OCI-LY1 (cell line): ENCODE results near the gene GPRC5C.

Source experiments
- EZH2 ChIP-seq: fragments of 200-600 bp; sonication (generic), shearing (Covaris generic); IDR thresholded peaks from 2 replicates; pipeline ENCODE4 v1.8.0; 2017; ENCODE audit warnings: borderline replicate concordance, mixed run types, mild to moderate bottlenecking, antibody characterized with exemption, low read length, moderate library complexity, mixed read lengths
- TF ChIP-seq, protein P1 (sequence below): fragments of 200-600 bp; sonication (generic), shearing (Covaris generic); IDR thresholded peaks from 2 replicates; pipeline ENCODE4 v1.5.1; 2017; ENCODE audit warnings: mild to moderate bottlenecking, antibody characterized with exemption, low read length, moderate library complexity, mixed read lengths

DNA sequence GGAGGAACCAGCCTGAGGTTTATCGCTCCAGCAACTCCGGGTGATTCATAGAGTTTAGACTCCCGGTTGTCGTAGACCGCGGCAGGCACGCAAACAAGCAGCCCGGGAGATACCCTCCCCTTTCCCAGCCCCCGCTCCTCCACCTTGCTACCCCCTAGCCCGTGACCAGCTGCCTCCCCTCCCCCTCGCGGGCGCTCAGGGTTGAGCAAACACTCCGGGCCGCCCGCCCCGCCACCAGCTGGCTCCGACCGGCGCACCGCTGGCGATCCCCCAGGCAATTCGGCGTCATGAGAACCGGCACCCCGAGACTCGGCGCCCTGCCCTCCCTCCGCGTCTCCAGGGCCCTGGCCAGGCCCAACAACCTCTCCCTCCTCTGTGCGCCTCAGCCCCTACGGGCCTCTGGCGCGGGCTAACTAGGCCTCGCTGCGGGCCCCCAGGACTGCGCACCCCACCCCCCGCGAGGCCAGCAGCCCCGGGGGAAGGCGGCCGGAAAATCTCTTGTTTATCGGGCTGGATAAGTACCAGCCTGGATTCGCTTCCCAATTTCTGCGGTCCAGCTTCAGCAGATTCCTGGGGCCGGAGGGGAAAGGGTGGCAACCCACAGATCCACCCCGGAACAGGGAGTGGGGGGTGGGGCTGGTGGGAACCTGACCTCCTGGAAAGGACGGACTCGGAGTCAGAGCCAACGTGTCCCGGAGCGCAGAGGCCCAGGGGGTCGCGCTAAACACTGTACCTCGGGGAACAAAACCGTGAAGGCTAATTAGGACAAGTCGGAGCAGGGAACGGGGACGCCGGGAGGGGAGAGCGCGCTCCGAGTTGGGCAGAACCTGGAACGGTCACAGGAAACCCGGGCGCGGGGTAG is 951 bp upstream of the GPRC5C start:
- TF ChIP-seq EZH2 = no peak
- TF ChIP-seq, protein P1, sequence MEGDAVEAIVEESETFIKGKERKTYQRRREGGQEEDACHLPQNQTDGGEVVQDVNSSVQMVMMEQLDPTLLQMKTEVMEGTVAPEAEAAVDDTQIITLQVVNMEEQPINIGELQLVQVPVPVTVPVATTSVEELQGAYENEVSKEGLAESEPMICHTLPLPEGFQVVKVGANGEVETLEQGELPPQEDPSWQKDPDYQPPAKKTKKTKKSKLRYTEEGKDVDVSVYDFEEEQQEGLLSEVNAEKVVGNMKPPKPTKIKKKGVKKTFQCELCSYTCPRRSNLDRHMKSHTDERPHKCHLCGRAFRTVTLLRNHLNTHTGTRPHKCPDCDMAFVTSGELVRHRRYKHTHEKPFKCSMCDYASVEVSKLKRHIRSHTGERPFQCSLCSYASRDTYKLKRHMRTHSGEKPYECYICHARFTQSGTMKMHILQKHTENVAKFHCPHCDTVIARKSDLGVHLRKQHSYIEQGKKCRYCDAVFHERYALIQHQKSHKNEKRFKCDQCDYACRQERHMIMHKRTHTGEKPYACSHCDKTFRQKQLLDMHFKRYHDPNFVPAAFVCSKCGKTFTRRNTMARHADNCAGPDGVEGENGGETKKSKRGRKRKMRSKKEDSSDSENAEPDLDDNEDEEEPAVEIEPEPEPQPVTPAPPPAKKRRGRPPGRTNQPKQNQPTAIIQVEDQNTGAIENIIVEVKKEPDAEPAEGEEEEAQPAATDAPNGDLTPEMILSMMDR = no peak
